GM21390 (cell line): ENCODE data around the gene HEATR1.
"Not testable (repeated sequence)": the region's sequence is repeated elsewhere in the genome, so short reads cannot be mapped to it uniquely, and the experiment has no call there.

Source experiments
- ATAC-seq: cut with Tn5 transposase; IDR thresholded peaks from one replicate; pipeline ENCODE4 v1.9.1; 2021; ENCODE audit not compliant: unreplicated experiment

The HEATR1 gene

GRCh38 chr1:236602171-236602570 lies 2.1 kb downstream of the HEATR1 start:
- no peak for ATAC-seq

- ATAC-seq, result no peak
Measured at GRCh38 chr1:236590553-236591150, 13.7 kb downstream of the HEATR1 start.

GRCh38 chr1:236589531-236589930 lies 14.8 kb downstream of the HEATR1 start:
- no peak for ATAC-seq

GRCh38 chr1:236581528-236581927 lies 22.8 kb downstream of the HEATR1 start:
- no peak for ATAC-seq

GRCh38 chr1:236580404-236580803 lies 23.9 kb downstream of the HEATR1 start:
- ATAC-seq, result not testable (repeated sequence)

GRCh38 chr1:236578661-236579060 lies 25.7 kb downstream of the HEATR1 start:
- no peak for ATAC-seq

GRCh38 chr1:236577041-236577440 lies 27.3 kb downstream of the HEATR1 start:
- not testable (repeated sequence) for ATAC-seq

GRCh38 chr1:236576004-236576403 lies 28.3 kb downstream of the HEATR1 start:
- no peak for ATAC-seq

GRCh38 chr1:236575523-236575922 lies 28.8 kb downstream of the HEATR1 start:
- ATAC-seq, result no peak

GRCh38 chr1:236568285-236568894 lies 35.9 kb downstream of the HEATR1 start:
- no peak for ATAC-seq

GRCh38 chr1:236565530-236565929 lies 38.8 kb downstream of the HEATR1 start:
- no peak for ATAC-seq

GRCh38 chr1:236561976-236562375 lies 42.3 kb downstream of the HEATR1 start:
- no peak for ATAC-seq

- ATAC-seq, result no peak
Measured at GRCh38 chr1:236560213-236560771, 44.0 kb downstream of the HEATR1 start.

GRCh38 chr1:236558846-236559245 lies 45.5 kb downstream of the HEATR1 start:
- no peak for ATAC-seq

GRCh38 chr1:236558081-236558480 lies 46.2 kb downstream of the HEATR1 start:
- ATAC-seq, result no peak

- no peak for ATAC-seq
Measured at GRCh38 chr1:236556606-236557005, 47.7 kb downstream of the HEATR1 start.

GRCh38 chr1:236553370-236553769 lies 50.9 kb downstream of the HEATR1 start:
- ATAC-seq, result no peak

GRCh38 chr1:236552901-236553300 lies 51.4 kb downstream of the HEATR1 start:
- ATAC-seq, result no peak

- ATAC-seq, result no peak
Measured at GRCh38 chr1:236552096-236552495, 52.2 kb downstream of the HEATR1 start.

GRCh38 chr1:236550961-236551851 lies 53.1 kb downstream of the HEATR1 start:
- ATAC-seq, result no peak

GRCh38 chr1:236548452-236548851 lies 55.9 kb downstream of the HEATR1 start:
- ATAC-seq, result no peak
